K562 (cell line): ENCODE data around the gene CLPSL2. TPM values are rescaled to one million over a fixed set of nuclear protein-coding genes. Genes with fewer than 3 reads are reported as not detected.

Experiments
- CREB3 ChIP-seq: fragments of 450-650 bp; conservative IDR thresholded peaks from 2 replicates; pipeline ENCODE4 v1.6.1; 2016; ENCODE audit warnings: missing genetic modification characterization, low read depth, mild to moderate bottlenecking, missing compliant biosample characterization, moderate library complexity
- DPF2 ChIP-seq: fragments of 450-650 bp; IDR thresholded peaks from 2 replicates; pipeline ENCODE4 v1.6.1; 2016
- E2F1 ChIP-seq: sonication (generic); formaldehyde crosslinking; IDR thresholded peaks from 2 replicates; pipeline ENCODE4 v1.8.1; 2023; ENCODE audit warnings: mild to moderate bottlenecking, missing genetic modification reagents, moderate library complexity
- GABPA ChIP-seq: fragments of 200-800 bp; sonication (Bioruptor generic); conservative IDR thresholded peaks from 2 replicates; pipeline ENCODE4 v1.6.1; 2016; ENCODE audit warnings: low read depth, missing genetic modification characterization, missing compliant biosample characterization
- NKRF ChIP-seq: fragments of 450-650 bp; IDR thresholded peaks from 2 replicates; pipeline ENCODE4 v1.6.1; 2016; ENCODE audit warnings: borderline replicate concordance
- PCBP1 ChIP-seq: fragments of 200-400 bp; formaldehyde crosslinking; IDR thresholded peaks from 2 replicates; pipeline ENCODE4 v1.6.1; 2018; ENCODE audit warnings: mild to moderate bottlenecking, low read depth, low read length; ENCODE audit not compliant: poor library complexity, severe bottlenecking
- SAP30 ChIP-seq: fragments of 200-600 bp; sonication (generic); IDR thresholded peaks from 2 replicates; pipeline ENCODE4 v1.6.1; 2012; ENCODE audit warnings: borderline replicate concordance, low read depth, mild to moderate bottlenecking, moderate library complexity, low read length, control low read depth, inconsistent platforms; ENCODE audit not compliant: insufficient read depth, poor library complexity, severe bottlenecking
- SRSF3 ChIP-seq: fragments of 200-400 bp; formaldehyde crosslinking; IDR thresholded peaks from 2 replicates; pipeline ENCODE4 v1.6.1; 2016; ENCODE audit warnings: mild to moderate bottlenecking, low read length, moderate library complexity; ENCODE audit not compliant: insufficient read depth
- SRSF9 ChIP-seq: fragments of 200-400 bp; formaldehyde crosslinking; IDR thresholded peaks from 2 replicates; pipeline ENCODE4 v1.6.1; 2017; ENCODE audit warnings: low read depth, low read length, borderline replicate concordance
- STAG1 ChIP-seq: sonication (generic); formaldehyde crosslinking; IDR thresholded peaks from 2 replicates; pipeline ENCODE4 v1.5.0; 2020; ENCODE audit warnings: missing genetic modification reagents, borderline replicate concordance
- STAT5A ChIP-seq: IDR thresholded peaks from 2 replicates; pipeline ENCODE4 v1.6.1; 2012; ENCODE audit warnings: low read length, inconsistent platforms, borderline replicate concordance
- TEAD1 ChIP-seq, 2 experiments: fragments of 450-650 bp in 1 of 2; sonication (generic) in 1 of 2; formaldehyde crosslinking; IDR thresholded peaks; 2 replicates each; pipeline versions ENCODE4 v1.4.0 to v1.8.0; 2020 to 2022; ENCODE audit warnings: mild to moderate bottlenecking in 2 of 2, missing genetic modification reagents in 1 of 2
- TEAD4 ChIP-seq, 2 experiments: sonication (generic) in 1 of 2; formaldehyde crosslinking in 1 of 2; IDR thresholded peaks; 2 replicates each; pipeline versions ENCODE4 v1.6.1 to v1.8.0; 2012 to 2022; ENCODE audit warnings: borderline replicate concordance in 1 of 2, inconsistent platforms in 1 of 2, low read length in 1 of 2, mild to moderate bottlenecking in 1 of 2, missing genetic modification reagents in 1 of 2
- ZBTB11 ChIP-seq, 3 experiments: fragments of 200-800 bp in 1 of 3; fragments of 250-450 bp in 1 of 3; fragments of 450-650 bp in 1 of 3; sonication (Bioruptor Pico) in 1 of 3; sonication (Bioruptor generic) in 1 of 3; formaldehyde crosslinking in 1 of 3; IDR thresholded peaks; 2 replicates each; pipeline versions ENCODE4 v1.6.1 to v1.8.0; 2016 to 2022; ENCODE audit warnings: mild to moderate bottlenecking in 2 of 3, missing genetic modification characterization in 2 of 3, missing compliant biosample characterization in 1 of 3, moderate library complexity in 1 of 3
- ZBTB8A ChIP-seq: fragments of 450-650 bp; IDR thresholded peaks from 2 replicates; pipeline ENCODE4 v1.6.1; 2018; ENCODE audit warnings: mild to moderate bottlenecking, moderate library complexity; ENCODE audit not compliant: partially characterized antibody
- ZNF143 ChIP-seq: sonication (generic); formaldehyde crosslinking; IDR thresholded peaks from 2 replicates; pipeline ENCODE4 v1.9.0; 2022; ENCODE audit warnings: mild to moderate bottlenecking, missing genetic modification reagents
- ZNF644 ChIP-seq: fragments of 200-800 bp; sonication (Bioruptor generic); IDR thresholded peaks from 2 replicates; pipeline ENCODE4 v1.6.1; 2016; ENCODE audit warnings: low read depth, missing genetic modification characterization, missing compliant biosample characterization
- polyA plus RNA-seq, 8 experiments: library from polyadenylated mRNA; depleted of rRNA in 4 of 8; stranded (reverse) in 5 of 8; unstranded in 3 of 8; fragments of >200 nt; fragmentation: Nextera tagmentation in 2 of 8; fragmentation: Illumina TruSeq in 1 of 8; extraction: Ambion mirVana in 2 of 8; extraction: Trizol in 1 of 8; gene quantifications; 2 replicates each; pipeline versions ENCODE4 v1.2.1 to v1.2.3, GENCODE V29; 2011 to 2014; ENCODE audit warnings: inconsistent platforms in 1 of 8, missing spikeins in 1 of 8
- total RNA-seq, 7 experiments: library from RNA; depleted of rRNA in 6 of 7; stranded (reverse); fragments of >200 nt in 6 of 7; fragmentation: Illumina TruSeq in 2 of 7; extraction: Trizol in 2 of 7; gene quantifications; 2 replicates each; pipeline versions ENCODE4 v1.2.1 to v1.2.3, GENCODE V29; 2011 to 2021; ENCODE audit warnings: low replicate concordance in 1 of 7

Gene CLPSL2
- total and polyA plus RNA-seq, 9 of the 15 experiments (the other 6 are each of a cell fraction or from before 2014, with no cell fraction given), result not detected

GRCh38 chr6:35804996-35805736 is 28.8 kb downstream of the CLPSL2 start, which contains the start of gene LHFPL5 (continued):
- TF ChIP-seq E2F1 (CRISPR knock-in tag) (peak; percentile 64; the same call in 1 of the 2 replicates), GABPA (tag) (0 out of 2 replicates have a peak, but pooled peaks have one; percentile 13), PCBP1 (peak; percentile 47), DPF2 (no peak), CREB3 (tag) (0 out of 2 replicates have a peak, but pooled peaks have one; percentile 48), TEAD4 (IDR thresholded peaks at IDR 0.05; ENCODE audit: low read length) (no peak), TEAD4 (CRISPR knock-in tag; IDR thresholded peaks at IDR 0.05; ENCODE audit: borderline replicate concordance) (peak; percentile 69; the same call in 1 of the 2 replicates), NKRF (no peak), STAG1 (CRISPR knock-in tag) (peak; percentile 51; the same call in 1 of the 2 replicates), ZNF644 (tag) (peak; percentile 85), ZNF143 (CRISPR knock-in tag) (no peak), SRSF3 (no peak), ZBTB11 (CRISPR knock-in tag; IDR thresholded peaks at IDR 0.05) (no peak), SRSF9 (no peak), ZBTB8A (no peak), TEAD1 (CRISPR knock-in tag; IDR thresholded peaks at IDR 0.05) (peak in 1 of 2 experiments; percentile 91; a peak in 1 of 4 replicates), SAP30 (peak; percentile 70), STAT5A (no peak)
